IMR-90 (cell line): ENCODE measurements around the gene MYL11. TPM values are rescaled to one million over a fixed set of nuclear protein-coding genes. Genes with fewer than 3 reads are reported as not detected.

Experiments
- ATAC-seq: fragments of 200-7000 bp; cut with Tn5 transposase; 2 replicates; pipeline ENCODE4 v1.9.1; 2020; ENCODE audit warnings: low read depth, mild to moderate bottlenecking, moderate library complexity
- BruUV-seq: library from RNA; stranded (reverse); fragments of 400-500 nt; replicated peaks from 2 replicates; lab custom pipeline; 2021; lab: Mats Ljungman, UMichigan
- CTCF ChIA-PET: fragments of 300-600 bp; formaldehyde crosslinking; extraction: SDS; loops from one replicate; lab custom pipeline; 2021; ENCODE audit warnings: antibody characterized with exemption; lab: Yijun Ruan, JAX
- POLR2A ChIA-PET: fragments of 300-600 bp; sonication (Branson Sonifier 250); formaldehyde crosslinking; loops from one replicate; lab custom pipeline; 2022; ENCODE audit warnings: antibody characterized with exemption; ENCODE audit not compliant: unreplicated experiment; lab: Charles Lee
- DNase-seq: peaks from one replicate; pipeline ENCODE4 v3.0.0; 2013
- H2AFZ ChIP-seq: replicated peaks from 2 replicates; pipeline ENCODE3; 2013; ENCODE audit warnings: low read length, mild to moderate bottlenecking; ENCODE audit not compliant: poor library complexity
- H2AK5ac ChIP-seq: 2 replicates; pipeline ENCODE4 v1.6.1; 2013; ENCODE audit warnings: low read depth, low read length, inconsistent platforms
- H2AK9ac ChIP-seq: replicated peaks from 2 replicates; pipeline ENCODE3; 2013; ENCODE audit warnings: mild to moderate bottlenecking, low read depth, low read length, moderate library complexity; ENCODE audit not compliant: poor library complexity
- H2BK120ac ChIP-seq: 2 replicates; pipeline ENCODE4 v1.6.1; 2013; ENCODE audit warnings: low read depth, low read length, inconsistent platforms
- H2BK15ac ChIP-seq: 3 replicates; pipeline ENCODE4 v1.6.1; 2013; ENCODE audit warnings: low read depth, low read length, inconsistent platforms
- H2BK20ac ChIP-seq: 2 replicates; pipeline ENCODE4 v1.6.1; 2013; ENCODE audit warnings: low read depth, mild to moderate bottlenecking, inconsistent platforms, low read length, moderate library complexity
- H2BK5ac ChIP-seq: 2 replicates; pipeline ENCODE4 v1.6.1; 2013; ENCODE audit warnings: mild to moderate bottlenecking, low read depth, low read length, inconsistent platforms; ENCODE audit not compliant: poor library complexity, severe bottlenecking
- H3K14ac ChIP-seq: replicated peaks from 2 replicates; pipeline ENCODE4 v1.6.1; 2013; ENCODE audit warnings: low read depth, low read length, inconsistent platforms
- H3K18ac ChIP-seq: 2 replicates; pipeline ENCODE4 v1.6.1; 2013; ENCODE audit warnings: low read depth, low read length, control low read depth
- H3K23ac ChIP-seq: 2 replicates; pipeline ENCODE4 v1.6.1; 2013; ENCODE audit warnings: low read depth, low read length, inconsistent platforms
- H3K27ac ChIP-seq: 2 replicates; pipeline ENCODE4 v1.5.1; 2013; ENCODE audit warnings: mild to moderate bottlenecking, control low read depth, low read length; ENCODE audit not compliant: insufficient read depth
- H3K27me3 ChIP-seq: 2 replicates; pipeline ENCODE4 v1.6.1; 2013; ENCODE audit warnings: low read length; ENCODE audit not compliant: control insufficient read depth, insufficient read depth
- H3K36me3 ChIP-seq: 2 replicates; pipeline ENCODE4 v1.6.1; 2013; ENCODE audit warnings: low read length, mixed read lengths; ENCODE audit not compliant: control insufficient read depth, insufficient read depth
- H3K4ac ChIP-seq: 2 replicates; pipeline ENCODE4 v1.6.1; 2013; ENCODE audit warnings: low read depth, low read length, inconsistent platforms
- H3K4me1 ChIP-seq: 2 replicates; pipeline ENCODE4 v1.6.1; 2013; ENCODE audit warnings: low read length, mixed read lengths; ENCODE audit not compliant: control insufficient read depth, insufficient read depth
- H3K4me2 ChIP-seq: 2 replicates; pipeline ENCODE4 v1.6.1; 2013; ENCODE audit warnings: low read depth, mild to moderate bottlenecking, control low read depth, low read length, moderate library complexity
- H3K4me3 ChIP-seq: 2 replicates; pipeline ENCODE4 v1.5.1; 2013; ENCODE audit warnings: low read depth, mild to moderate bottlenecking, control low read depth, low read length, moderate library complexity; ENCODE audit not compliant: insufficient read depth
- H3K56ac ChIP-seq: 2 replicates; pipeline ENCODE4 v1.6.1; 2013; ENCODE audit warnings: low read length, inconsistent platforms; ENCODE audit not compliant: insufficient read depth; ENCODE audit errors: extremely low read depth
- H3K79me1 ChIP-seq, 2 experiments: 2 replicates each; pipeline ENCODE4 v1.6.1; 2013; ENCODE audit warnings: low read length in 2 of 2, inconsistent platforms in 1 of 2, low read depth in 1 of 2
- H3K9ac ChIP-seq: 2 replicates; pipeline ENCODE4 v1.6.1; 2013; ENCODE audit warnings: low read depth, low read length, control low read depth
- H3K9me1 ChIP-seq: 2 replicates; pipeline ENCODE4 v1.6.1; 2013; ENCODE audit warnings: low read length, inconsistent platforms; ENCODE audit not compliant: insufficient read depth
- H3K9me3 ChIP-seq: 2 replicates; pipeline ENCODE4 v1.6.1; 2013; ENCODE audit warnings: low read length; ENCODE audit not compliant: control insufficient read depth, insufficient read depth
- H4K20me1 ChIP-seq: 2 replicates; pipeline ENCODE4 v1.6.1; 2013; ENCODE audit warnings: low read length, inconsistent platforms; ENCODE audit not compliant: insufficient read depth
- H4K5ac ChIP-seq: 2 replicates; pipeline ENCODE4 v1.6.1; 2013; ENCODE audit warnings: mild to moderate bottlenecking, low read depth, low read length, control low read depth
- H4K8ac ChIP-seq, 2 experiments: 2 replicates each; pipeline ENCODE4 v1.6.1; 2013; ENCODE audit warnings: low read depth in 2 of 2, low read length in 2 of 2, control low read depth in 1 of 2, inconsistent platforms in 1 of 2
- H4K91ac ChIP-seq: 2 replicates; pipeline ENCODE4 v1.6.1; 2013; ENCODE audit warnings: low read depth, low read length, inconsistent platforms; ENCODE audit not compliant: insufficient read depth
- BHLHE40 ChIP-seq: fragments of 150-350 bp; IDR thresholded peaks from 2 replicates; pipeline ENCODE4 v1.6.1; 2016; ENCODE audit warnings: mild to moderate bottlenecking, low read depth, low read length
- CHD1 ChIP-seq: IDR thresholded peaks from 2 replicates; pipeline ENCODE4 v1.6.1; 2012; ENCODE audit warnings: low read depth, low read length, improper control_type of control experiment
- FOS ChIP-seq: fragments of 150-350 bp; IDR thresholded peaks from 2 replicates; pipeline ENCODE4 v1.6.1; 2016; ENCODE audit warnings: low read depth, low read length
- MXI1 ChIP-seq: IDR thresholded peaks from 2 replicates; pipeline ENCODE4 v1.6.1; 2012; ENCODE audit warnings: low read depth, mild to moderate bottlenecking, low read length, moderate library complexity, borderline replicate concordance
- POLR2A ChIP-seq: IDR thresholded peaks from 2 replicates; pipeline ENCODE4 v1.6.1; 2012; ENCODE audit warnings: mild to moderate bottlenecking, low read depth, low read length
- RAD21 ChIP-seq: IDR thresholded peaks from 2 replicates; pipeline ENCODE4 v1.6.1; 2012; ENCODE audit warnings: low read length, improper control_type of control experiment
- RCOR1 ChIP-seq: IDR thresholded peaks from 2 replicates; pipeline ENCODE4 v1.6.1; 2012; ENCODE audit warnings: mild to moderate bottlenecking, low read length, improper control_type of control experiment; ENCODE audit not compliant: insufficient replicate concordance
- WGBS, 2 experiments: methylation state at CpG; one replicate each; pipeline versions ENCODE4 v1.1.5 to v1.1.7; 2013; ENCODE audit warnings: missing lambda C conversion rate in 2 of 2; ENCODE audit not compliant: insufficient read length in 1 of 2; ENCODE audit errors: extremely low coverage in 2 of 2; 5-methylcytosine and 5-hydroxymethylcytosine counted together
- dilution Hi-C: fragments of 300-500 bp; cut with HindIII; formaldehyde crosslinking; loops from one replicate; pipeline ENCODE4 v1.14.3; 2018; ENCODE audit warnings: low sequenced_read_pairs; ENCODE audit not compliant: unreplicated experiment
- in situ Hi-C: fragments of 300-500 bp; cut with MboI; formaldehyde crosslinking; loops from 3 replicates; pipeline ENCODE4 v1.14.3; 2019; ENCODE audit warnings: low sequenced_read_pairs, inconsistent platforms, mixed read lengths
- intact Hi-C: fragments of 100-400 bp; cut with micrococcal nuclease; formaldehyde crosslinking; loops from 2 replicates; pipeline ENCODE4 v1.10.0; 2022
- polyA plus RNA-seq, 3 experiments: library from polyadenylated mRNA; depleted of rRNA; stranded (reverse); fragments of >200 nt; gene quantifications; 2 replicates each; pipeline ENCODE4 v1.2.3, GENCODE V29; 2012; ENCODE audit warnings: low replicate concordance in 1 of 3
- total RNA-seq: library from RNA; depleted of rRNA; stranded (reverse); fragments of >200 nt; gene quantifications from 2 replicates; pipeline ENCODE4 v1.2.3, GENCODE V29; 2012

Gene MYL11
- total and polyA plus RNA-seq, 2 of the 4 experiments (the other 2 are of a cell fraction), result 1.1 TPM; not detected in 1

GRCh38 chr16:30414159-30414558, 39.6 kb downstream of the MYL11 start:
- in situ Hi-C loops, result loop anchor here (25.0 kb wide), 1 partner anchor 227 kb away; the partner anchor contains the start of genes BOLA2B, CORO1A, SLX1A and SULT1A3
- intact Hi-C loops, result loop anchor here (5.0 kb wide), 1 partner anchor 302 kb away; the partner anchor contains the start of gene GDPD3
- H4K5ac ChIP-seq, result no peak overlapping the region
- H2AK5ac ChIP-seq, result no peak overlapping the region
- no peak overlapping the region for H2BK20ac ChIP-seq
- peak overlapping the region; percentile 7; the same call in 1 of the 2 replicates for H3K23ac ChIP-seq
- H3K4me1 ChIP-seq, result peaks cover 4% of the 10 kb centered on the region
- H3K4me3 ChIP-seq, result no peak overlapping the region
- no peak overlapping the region for H3K14ac ChIP-seq
- dilution Hi-C loops, result no loop called here
- no peak overlapping the region for H3K56ac ChIP-seq
- DNase-seq, result no peak
- H2AK9ac ChIP-seq, result no peak overlapping the region
- 82% methylated on average over 2 of the region's 5 CpGs; no CpG with 5 or more reads in 1 of the 2 experiments for WGBS, 2 experiments
- H4K8ac ChIP-seq, result no peak overlapping the region
- H3K4ac ChIP-seq, result no peak overlapping the region
- ATAC-seq, result no peak
- CTCF ChIA-PET, result interaction anchor here (0.6 kb wide), 1 partner anchor 323 kb away, joined by 3 read pairs; no protein-coding TSS in a partner anchor
- no peak overlapping the region for H4K91ac ChIP-seq
- H3K27ac ChIP-seq, result no peak overlapping the region
- H3K79me1 ChIP-seq, result peaks cover 5 to 47% of the 10 kb centered on the region in 2 experiments; a peak in 2 of 4 replicates
- TF ChIP-seq CHD1 (no peak), POLR2A (no peak), FOS (no peak), RCOR1 (no peak), MXI1 (no peak), BHLHE40 (no peak), RAD21 (no peak)
- peaks cover 19% of the 10 kb centered on the region for H3K36me3 ChIP-seq
- no peak overlapping the region for H2AFZ ChIP-seq
- H3K27me3 ChIP-seq, result no peaks in the 10 kb centered on the region
- no peak overlapping the region for H3K18ac ChIP-seq
- H2BK5ac ChIP-seq, result no peak overlapping the region
- H3K4me2 ChIP-seq, result no peak overlapping the region
- H4K20me1 ChIP-seq, result peaks cover 7% of the 10 kb centered on the region
- no TSS peak for BruUV-seq
- H3K9me1 ChIP-seq, result no peaks in the 10 kb centered on the region; the same call in 1 of the 2 replicates
- POLR2A ChIA-PET, result no interaction called here
- no peaks in the 10 kb centered on the region for H3K9me3 ChIP-seq
- H2BK15ac ChIP-seq, result no peak overlapping the region
- H2BK120ac ChIP-seq, result no peak overlapping the region
- H3K9ac ChIP-seq, result no peak overlapping the region
